HCT116 (cell line): ENCODE data around the gene SLC24A3. TPM values are rescaled to one million over a fixed set of nuclear protein-coding genes. Genes with fewer than 3 reads are reported as not detected.

Source experiments
- ATAC-seq: fragments of 200-7000 bp; cut with Tn5 transposase; 2 replicates; pipeline ENCODE4 v1.9.1; 2020; ENCODE audit warnings: mild to moderate bottlenecking, moderate library complexity
- BruUV-seq: library from RNA; stranded (reverse); fragments of 400-500 nt; replicated peaks from 2 replicates; lab custom pipeline; 2021; lab: Mats Ljungman, UMichigan
- CTCF ChIA-PET: fragments of 300-600 bp; sonication (Branson Sonifier 250); formaldehyde crosslinking; loops from one replicate; lab custom pipeline; 2021; ENCODE audit warnings: antibody characterized with exemption; lab: Charles Lee
- POLR2A ChIA-PET: fragments of 300-600, 350-600 bp; sonication (Branson Sonifier 250); formaldehyde crosslinking; loops from one replicate; lab custom pipeline; 2021; ENCODE audit warnings: antibody characterized with exemption; lab: Charles Lee
- RAD21 ChIA-PET, 2 experiments: fragments of 300-600 bp; sonication (Branson Sonifier 250); formaldehyde crosslinking; loops; one replicate each; lab custom pipeline; 2023; ENCODE audit warnings: low total read pairs in 2 of 2; ENCODE audit not compliant: uncharacterized antibody in 2 of 2, unreplicated experiment in 2 of 2, low non-redundant PET in 1 of 2; lab: Charles Lee
- DNase-seq: peaks from one replicate; pipeline ENCODE4 v3.0.0-alpha.2; 2010; ENCODE audit warnings: low read depth, low spot score
- H2AFZ ChIP-seq: fragments of 200-600 bp; shearing (Covaris generic), sonication (generic); 2 replicates; pipeline ENCODE4 v1.6.1; 2017; ENCODE audit warnings: low read depth, mixed run types, mixed read lengths, antibody characterized with exemption, low read length; ENCODE audit not compliant: poor library complexity, severe bottlenecking
- H3K27ac ChIP-seq: 2 replicates; pipeline ENCODE4 v1.5.1; 2012; ENCODE audit warnings: low read depth, low read length
- H3K27me3 ChIP-seq: fragments of 200-600 bp; sonication (generic); 2 replicates; pipeline ENCODE4 v1.6.1; 2016; ENCODE audit warnings: mixed run types, low read length, mixed read lengths; ENCODE audit not compliant: insufficient read depth
- H3K36me3 ChIP-seq, 2 experiments: fragments of 200-500 bp in 1 of 2; fragments of 200-600 bp in 1 of 2; sonication (Bioruptor generic) in 1 of 2; sonication (generic) in 1 of 2; 2 replicates each; pipeline versions ENCODE4 v1.5.1 to v1.6.1; 2014 to 2016; ENCODE audit warnings: low read length in 2 of 2, inconsistent platforms in 1 of 2, mixed read lengths in 1 of 2, mixed run types in 1 of 2; ENCODE audit not compliant: insufficient read depth in 2 of 2, control insufficient read depth in 1 of 2
- H3K4me1 ChIP-seq, 2 experiments: fragments of 200-600 bp in 1 of 2; sonication (generic) in 1 of 2; 2 replicates each; pipeline versions ENCODE4 v1.5.1 to v1.6.1; 2012 to 2017; ENCODE audit warnings: low read length in 2 of 2, inconsistent platforms in 1 of 2, mild to moderate bottlenecking in 1 of 2, mixed read lengths in 1 of 2, mixed run types in 1 of 2, moderate library complexity in 1 of 2; ENCODE audit not compliant: insufficient read depth in 2 of 2, control insufficient read depth in 1 of 2
- H3K4me2 ChIP-seq: fragments of 200-600 bp; sonication (generic); 2 replicates; pipeline ENCODE4 v1.6.1; 2017; ENCODE audit warnings: mixed run types, low read length, mixed read lengths
- H3K4me3 ChIP-seq, 2 experiments: fragments of 200-600 bp in 1 of 2; sonication (generic) in 1 of 2; replicated peaks in 1 of 2; 2 replicates each; pipeline ENCODE4 v1.5.1; 2011 to 2016; ENCODE audit warnings: low read length in 2 of 2, control low read depth in 1 of 2, low read depth in 1 of 2, mild to moderate bottlenecking in 1 of 2, mixed read lengths in 1 of 2, mixed run types in 1 of 2
- H3K79me2 ChIP-seq: fragments of 200-600 bp; sonication (generic); 2 replicates; pipeline ENCODE4 v1.6.1; 2017; ENCODE audit warnings: mild to moderate bottlenecking, mixed run types, low read length, moderate library complexity, mixed read lengths; ENCODE audit not compliant: insufficient read depth
- H3K9ac ChIP-seq: fragments of 200-600 bp; sonication (generic); 2 replicates; pipeline ENCODE4 v1.6.1; 2016; ENCODE audit warnings: low read length, mixed read lengths
- H3K9me2 ChIP-seq: fragments of 200-600 bp; sonication (generic), shearing (Covaris generic); 2 replicates; pipeline ENCODE4 v1.6.1; 2017; ENCODE audit warnings: mixed run types, mild to moderate bottlenecking, moderate library complexity; ENCODE audit not compliant: insufficient read depth
- H3K9me3 ChIP-seq, 2 experiments: fragments of 200-500 bp in 1 of 2; fragments of 200-600 bp in 1 of 2; sonication (Bioruptor generic) in 1 of 2; sonication (generic) in 1 of 2; 2 replicates each; pipeline ENCODE4 v1.6.1; 2014 to 2017; ENCODE audit warnings: low read length in 2 of 2, mixed read lengths in 2 of 2, inconsistent platforms in 1 of 2, low read depth in 1 of 2, mild to moderate bottlenecking in 1 of 2, mixed run types in 1 of 2, moderate library complexity in 1 of 2; ENCODE audit not compliant: control insufficient read depth in 1 of 2, insufficient read depth in 1 of 2
- H4K20me1 ChIP-seq: fragments of 200-600 bp; sonication (generic), shearing (Covaris generic); 2 replicates; pipeline ENCODE4 v1.6.1; 2017; ENCODE audit warnings: mixed run types, mild to moderate bottlenecking, moderate library complexity; ENCODE audit not compliant: insufficient read depth
- ATF3 ChIP-seq: IDR thresholded peaks from 2 replicates; pipeline ENCODE4 v1.6.1; 2012
- EGR1 ChIP-seq: IDR thresholded peaks from 2 replicates; pipeline ENCODE4 v1.6.1; 2012; ENCODE audit warnings: low read depth
- ELF1 ChIP-seq: IDR thresholded peaks from 2 replicates; pipeline ENCODE4 v1.6.1; 2012; ENCODE audit warnings: low read depth, borderline replicate concordance
- EZH2 ChIP-seq: fragments of 200-600 bp; sonication (generic); IDR thresholded peaks from 2 replicates; pipeline ENCODE4 v1.6.1; 2017; ENCODE audit warnings: antibody characterized with exemption, mixed run types
- FOSL1 ChIP-seq: IDR thresholded peaks from 2 replicates; pipeline ENCODE4 v1.6.1; 2012; ENCODE audit warnings: low read depth
- MAX ChIP-seq: IDR thresholded peaks from 2 replicates; pipeline ENCODE4 v1.6.1; 2012
- POLR2A ChIP-seq: IDR thresholded peaks from 2 replicates; pipeline ENCODE4 v1.7.0; 2011; ENCODE audit warnings: borderline replicate concordance; ENCODE audit not compliant: insufficient read depth, insufficient read length; ENCODE audit errors: extremely low read depth
- POLR2AphosphoS5 ChIP-seq: IDR thresholded peaks from 2 replicates; pipeline ENCODE4 v1.6.1; 2011; ENCODE audit warnings: mild to moderate bottlenecking, low read depth, low read length, moderate library complexity
- RAD21 ChIP-seq: IDR thresholded peaks from 2 replicates; pipeline ENCODE4 v1.6.1; 2012; ENCODE audit warnings: low read depth, mild to moderate bottlenecking
- SIN3A ChIP-seq: IDR thresholded peaks from 2 replicates; pipeline ENCODE4 v1.6.1; 2012; ENCODE audit warnings: low read depth
- TCF7L2 ChIP-seq: IDR thresholded peaks from 2 replicates; pipeline ENCODE4 v1.7.0; 2011; ENCODE audit warnings: borderline replicate concordance, inconsistent platforms; ENCODE audit not compliant: insufficient read depth, insufficient read length; ENCODE audit errors: extremely low read depth
- YY1 ChIP-seq: IDR thresholded peaks from 2 replicates; pipeline ENCODE4 v1.6.1; 2011; ENCODE audit warnings: low read length, low read depth, moderate library complexity, mild to moderate bottlenecking; ENCODE audit not compliant: insufficient replicate concordance; ENCODE audit errors: extremely low read depth
- ZBTB33 ChIP-seq: IDR thresholded peaks from 2 replicates; pipeline ENCODE4 v1.6.1; 2011; ENCODE audit warnings: mild to moderate bottlenecking, low read length, moderate library complexity; ENCODE audit not compliant: insufficient replicate concordance; ENCODE audit errors: extremely low read depth
- ZFX ChIP-seq: fragments of 450-650 bp; IDR thresholded peaks from 2 replicates; pipeline ENCODE4 v1.6.1; 2017
- intact Hi-C: fragments of 100-400 bp; cut with micrococcal nuclease; formaldehyde crosslinking; loops from 2 replicates; pipeline ENCODE4 v1.10.0; 2022
- total RNA-seq: library from RNA; stranded (reverse); gene quantifications from one replicate; pipeline ENCODE4 v1.2.1, GENCODE V29; 2021; ENCODE audit not compliant: unreplicated experiment

SLC24A3 gene
- total RNA-seq, 1 experiment from 2014 or later: not detected

- DNase-seq (no peak), ATAC-seq (no peak)
- ChIA-PET CTCF (no interaction called here), POLR2A (no interaction called here), RAD21 (no interaction called here)
- Histone ChIP-seq H3K27ac (no peak overlapping the region), H3K4me1 (no peaks in the 10 kb centered on the region), H3K79me2 (no peaks in the 10 kb centered on the region), H3K9me2 (no peaks in the 10 kb centered on the region), H4K20me1 (no peaks in the 10 kb centered on the region), H3K9me3 (no peaks in the 10 kb centered on the region), H3K27me3 (no peaks in the 10 kb centered on the region), H3K36me3 (no peaks in the 10 kb centered on the region), H2AFZ (no peak overlapping the region), H3K9ac (no peak overlapping the region), H3K4me2 (no peak overlapping the region), H3K4me3 (no peak overlapping the region)
- TF ChIP-seq TCF7L2: no peak
- no peak for TF ChIP-seq ELF1
- TF ChIP-seq ZFX: no peak
- no peak for TF ChIP-seq RAD21
- TF ChIP-seq EGR1: no peak
- TF ChIP-seq POLR2AphosphoS5: no peak
- TF ChIP-seq EZH2: no peak
- TF ChIP-seq POLR2A: no peak
- no peak for TF ChIP-seq ATF3
- TF ChIP-seq ZBTB33: no peak
- no peak for TF ChIP-seq SIN3A
- TF ChIP-seq FOSL1: no peak
- TF ChIP-seq YY1: no peak
- no peak for TF ChIP-seq MAX
- intact Hi-C loops: no loop called here
- BruUV-seq: no TSS peak
These were observed 511.5 kb downstream of the SLC24A3 start for GRCh38 chr20:19723813-19724430.
